Activated CD4-positive, CD25-positive, alpha-beta regulatory T cell treated with anti-CD3 and anti-CD28 coated beads, Interleukin-2, amount 50 U/mL, for 24 hours (primary cell): ENCODE data around the gene TCF3.

Experiments used
- ATAC-seq, 2 donors: fragments of 150-1000 bp; cut with Tn5 transposase; one replicate each; pipeline ENCODE4 v1.10.0; 2021; ENCODE audit warnings: mild to moderate bottlenecking in 1 of 2, moderate library complexity in 1 of 2

The TCF3 gene

GRCh38 chr19:1609103-1609396 lies 43.4 kb downstream of the TCF3 start:
- no peak for ATAC-seq

- no peak for ATAC-seq
Measured at GRCh38 chr19:1608359-1609102, 43.9 kb downstream of the TCF3 start.

DNA sequence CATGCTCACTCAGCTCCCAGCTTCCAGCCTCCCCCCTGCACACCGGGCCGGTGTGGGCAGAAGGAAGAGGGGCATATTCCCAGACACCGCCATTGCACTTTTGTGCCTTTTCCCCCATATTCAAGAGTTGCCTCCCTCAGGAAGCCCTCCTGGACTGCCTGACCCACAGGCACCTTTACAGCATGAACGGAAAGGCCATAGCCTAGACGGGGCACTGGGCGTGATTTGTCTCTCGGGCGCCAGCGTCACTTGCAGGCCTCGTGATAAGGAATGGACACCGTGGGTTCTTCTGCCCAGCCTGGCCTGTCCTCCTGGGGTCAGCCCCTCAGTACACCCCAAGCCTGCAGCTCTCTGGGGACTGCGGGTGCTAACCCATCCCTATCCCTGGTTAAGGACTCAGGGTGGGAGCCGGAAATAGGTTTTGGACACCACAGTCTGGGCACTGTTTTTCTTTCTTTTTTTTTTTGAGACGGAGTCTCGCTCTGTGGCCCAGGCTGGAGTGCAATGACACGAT lies 46.2 kb downstream of the TCF3 start:
- no peak for ATAC-seq

GRCh38 chr19:1605236-1606137 lies 46.9 kb downstream of the TCF3 start, which contains the start of gene UQCR11:
Gene UQCR11, minus strand, starts transcription at chr19:1605462. Its CDS starts 53 bp downstream, at chr19:1605409.
- peak; percentile 88 to 90 for ATAC-seq

DNA sequence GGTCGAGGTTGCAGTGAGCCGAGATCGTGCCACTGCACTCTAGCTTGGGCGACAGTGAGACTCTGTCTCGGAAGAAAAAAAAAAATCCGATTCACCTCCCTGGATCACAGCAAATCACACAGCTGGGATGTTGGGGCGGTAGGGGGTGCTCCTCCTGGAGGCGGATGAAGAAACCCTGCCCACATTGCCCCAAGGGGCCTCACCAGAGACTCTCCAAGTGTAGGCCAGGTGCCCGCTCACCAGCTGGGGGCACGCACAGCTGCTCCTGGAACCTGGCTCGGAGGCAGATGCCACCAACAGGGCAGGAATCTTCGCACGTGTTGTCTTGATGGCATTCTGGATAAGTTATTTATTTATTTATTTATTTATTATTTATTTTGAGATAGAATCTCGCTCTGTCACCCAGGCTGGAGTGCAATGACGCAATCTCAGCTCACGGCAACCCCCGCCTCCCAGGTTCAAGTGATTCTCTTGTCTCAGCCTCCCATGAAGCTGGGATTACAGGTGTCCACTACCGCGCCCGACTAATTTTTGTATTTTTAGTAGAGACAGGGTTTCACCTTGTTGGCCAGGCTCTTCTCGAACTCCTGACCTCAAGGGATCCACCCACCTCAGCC lies 50.2 kb downstream of the TCF3 start:
- ATAC-seq = no peak

- no peak for ATAC-seq
Measured at GRCh38 chr19:1601613-1602064, 50.8 kb downstream of the TCF3 start.

DNA sequence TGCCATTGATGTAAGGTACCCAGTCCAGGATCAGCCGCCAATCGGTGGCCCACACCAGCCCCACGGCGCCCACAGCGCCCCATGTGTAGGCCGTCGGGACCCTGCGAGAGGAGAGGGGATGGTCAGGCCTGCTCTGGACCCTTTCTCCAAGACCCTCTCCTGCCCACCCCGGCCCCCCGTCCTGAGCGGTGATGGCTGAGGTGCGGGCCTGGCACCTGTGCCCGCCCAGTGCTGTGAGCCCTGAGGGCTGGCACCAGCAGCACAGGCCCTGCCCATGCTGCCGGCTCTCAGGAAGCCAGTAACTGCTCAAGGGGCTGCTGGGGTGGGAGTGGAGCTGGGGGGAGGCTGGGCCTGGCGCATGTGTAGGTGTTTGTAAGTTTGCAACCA lies 53.0 kb downstream of the TCF3 start:
- ATAC-seq = no peak

DNA sequence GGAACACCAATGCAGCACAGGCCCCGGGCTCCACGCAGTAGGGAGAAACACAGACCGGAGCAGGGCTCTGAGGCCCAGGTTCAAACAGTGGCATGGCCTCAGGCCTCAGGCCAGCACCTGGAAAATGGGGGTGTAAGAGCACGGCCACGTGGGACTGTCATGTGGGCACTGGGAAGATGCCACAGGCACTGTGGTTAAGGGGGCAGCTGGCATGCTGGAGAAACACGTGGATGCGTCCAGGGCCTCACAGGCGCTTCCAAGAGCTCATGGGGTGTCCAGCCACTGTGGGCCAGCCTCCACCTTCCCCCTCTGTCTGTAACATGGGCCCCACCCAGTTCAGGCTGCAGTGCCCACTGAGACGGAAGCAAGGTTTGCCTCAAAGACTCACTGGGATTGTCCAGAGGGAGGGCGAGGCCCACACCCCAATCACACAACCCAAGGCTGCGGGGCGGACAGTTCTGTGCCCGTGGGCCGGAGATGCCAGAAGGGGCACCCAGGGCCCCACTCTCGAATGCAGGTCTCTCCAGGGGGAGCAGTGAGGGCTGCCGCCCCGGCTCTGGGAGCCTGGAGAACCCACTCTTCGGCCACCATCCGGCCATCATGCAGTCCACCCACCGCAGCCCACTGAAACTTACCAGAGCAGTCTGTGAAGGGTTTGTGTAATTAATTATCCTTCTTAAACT lies 53.5 kb downstream of the TCF3 start:
- no peak for ATAC-seq

DNA sequence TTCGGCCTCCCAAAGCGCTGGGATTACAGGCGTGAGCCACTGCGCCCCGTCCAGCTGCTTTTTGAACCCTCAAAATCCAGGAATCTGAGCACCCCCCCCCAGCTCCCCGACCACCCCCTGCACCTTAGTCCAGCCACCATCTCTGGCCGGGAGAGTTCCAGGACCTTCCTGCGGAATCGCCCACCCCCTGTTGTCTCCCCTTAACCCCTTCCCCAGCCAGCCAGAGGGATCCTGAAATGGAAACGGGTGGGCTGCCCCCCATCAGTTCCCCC lies 59.0 kb downstream of the TCF3 start:
- no peak for ATAC-seq

DNA sequence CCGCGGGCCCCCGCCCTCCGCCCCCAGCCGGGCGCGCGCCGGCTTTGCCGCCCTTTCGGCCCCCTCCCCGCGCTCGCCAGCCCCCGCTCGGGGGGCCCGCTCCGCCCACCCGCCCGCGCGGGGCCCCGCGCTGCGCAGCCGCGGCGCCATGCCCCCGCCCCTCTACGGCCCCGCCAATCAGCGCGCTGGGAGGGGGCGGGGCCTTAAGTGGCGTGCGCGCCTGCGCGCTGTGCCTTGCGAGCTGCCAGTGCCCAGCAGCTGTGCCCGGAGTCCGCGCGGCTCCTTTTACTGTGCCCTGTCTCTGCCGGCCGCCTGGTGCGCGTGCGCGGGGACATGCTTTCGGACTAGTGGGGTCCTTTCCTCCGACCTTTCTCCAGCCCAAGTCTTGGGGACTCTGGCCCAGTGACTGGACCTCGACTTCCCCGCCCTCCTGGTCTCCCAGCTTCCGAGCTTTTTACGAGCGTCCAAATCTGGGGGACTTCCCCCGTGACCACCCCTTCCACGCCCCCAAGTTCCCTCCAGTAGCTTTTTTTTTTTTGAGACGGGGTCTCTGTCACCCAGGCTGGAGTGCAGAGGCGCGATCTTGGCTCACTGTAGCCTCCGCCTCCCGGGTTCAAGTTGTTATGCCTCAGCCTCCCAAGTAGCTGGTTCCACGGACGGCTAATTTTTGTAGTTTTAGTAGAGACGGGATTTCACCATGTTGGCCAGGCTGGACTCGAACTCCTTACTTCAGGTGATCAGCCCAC lies 59.5 kb downstream of the TCF3 start, which contains the start of gene MBD3:
MBD3 (minus strand) TSS at position 111 of the 746 bp plus-strand sequence. CDS start 234 bp downstream, outside the sequence.
- peak; percentile 72 for ATAC-seq

GRCh38 chr19:1592024-1592754 lies 60.2 kb downstream of the TCF3 start:
- peak; percentile 85 to 87 for ATAC-seq

- peak in 1 of 2 donors; percentile 5 for ATAC-seq
Measured at GRCh38 chr19:1591421-1592023, 60.9 kb downstream of the TCF3 start.

DNA sequence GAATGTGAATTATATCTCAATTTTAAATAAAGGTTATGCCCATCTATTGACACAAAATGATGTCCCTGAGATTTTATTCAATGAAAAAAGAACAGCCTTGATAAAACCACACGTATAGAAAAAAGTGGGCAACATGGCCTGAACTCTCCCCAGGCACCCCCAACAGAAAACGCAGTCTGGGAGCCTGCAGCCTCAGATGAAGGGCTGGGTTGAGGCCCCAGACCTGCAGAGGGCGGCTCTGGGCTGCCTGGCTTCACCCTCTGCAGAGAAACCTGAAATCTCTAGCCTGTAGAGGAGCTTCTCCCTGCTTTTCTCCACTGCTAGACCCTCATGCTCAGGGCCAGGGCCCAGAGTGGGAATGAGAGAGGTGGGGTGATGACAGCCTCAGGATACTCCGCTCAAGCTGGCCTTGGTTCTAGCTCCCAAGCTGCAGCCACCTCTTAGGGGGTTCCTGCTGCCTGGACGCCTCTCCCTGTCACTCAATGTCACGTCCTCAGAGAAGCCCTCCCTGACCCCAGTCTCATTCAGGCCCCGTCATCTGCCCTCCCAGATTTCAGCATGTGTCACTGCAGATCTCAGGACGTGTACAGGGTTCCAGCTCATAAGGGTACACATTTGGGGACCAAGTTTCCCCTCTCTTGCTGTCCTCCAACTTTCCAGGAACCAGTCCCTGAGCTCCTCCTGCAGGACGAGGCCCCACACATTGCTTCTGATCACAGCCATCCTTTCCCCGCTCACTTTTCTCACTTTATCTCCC lies 61.6 kb downstream of the TCF3 start:
- ATAC-seq = peak in 1 of 2 donors; percentile 17

- no peak for ATAC-seq
Measured at GRCh38 chr19:1587872-1588271, 64.5 kb downstream of the TCF3 start.

GRCh38 chr19:1585243-1585580 lies 67.2 kb downstream of the TCF3 start:
- ATAC-seq = no peak

DNA sequence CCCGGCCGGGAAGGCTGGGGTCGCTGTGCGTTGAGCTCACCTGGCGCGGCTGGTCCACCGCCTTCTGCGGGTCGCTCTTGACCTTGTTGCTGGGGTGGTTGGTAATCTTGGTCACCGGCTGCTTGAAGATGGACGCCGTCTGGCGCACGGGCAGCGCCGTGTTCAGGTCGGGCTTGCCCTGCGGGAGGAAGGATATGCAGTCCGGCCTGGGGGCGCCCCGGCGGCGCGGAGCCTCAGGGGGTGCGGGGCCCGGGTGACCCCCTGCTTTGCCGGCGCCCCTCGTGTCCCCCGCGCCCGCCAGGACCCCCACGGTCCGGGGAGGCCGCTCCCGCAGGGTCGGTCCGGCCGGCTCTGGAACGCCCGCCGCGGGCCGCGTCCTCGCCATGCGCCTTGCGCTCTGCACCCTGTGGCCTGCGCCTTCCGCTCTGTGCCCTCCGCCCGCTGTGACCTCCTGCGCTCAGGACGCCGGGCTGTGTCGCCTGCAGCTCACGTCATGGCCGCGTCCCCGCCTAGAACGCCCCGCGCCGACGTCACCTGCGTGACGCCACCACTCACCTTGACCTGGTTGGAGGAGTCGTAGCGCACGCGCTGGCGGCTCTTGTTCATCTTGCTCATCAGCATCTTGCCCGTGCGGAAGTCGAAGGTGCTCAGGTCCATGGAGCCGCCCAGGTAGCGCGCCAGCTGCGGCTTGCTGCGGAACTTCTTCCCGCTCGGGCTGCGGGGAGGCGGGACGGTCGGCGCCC lies 67.7 kb downstream of the TCF3 start:
- ATAC-seq = no peak

DNA sequence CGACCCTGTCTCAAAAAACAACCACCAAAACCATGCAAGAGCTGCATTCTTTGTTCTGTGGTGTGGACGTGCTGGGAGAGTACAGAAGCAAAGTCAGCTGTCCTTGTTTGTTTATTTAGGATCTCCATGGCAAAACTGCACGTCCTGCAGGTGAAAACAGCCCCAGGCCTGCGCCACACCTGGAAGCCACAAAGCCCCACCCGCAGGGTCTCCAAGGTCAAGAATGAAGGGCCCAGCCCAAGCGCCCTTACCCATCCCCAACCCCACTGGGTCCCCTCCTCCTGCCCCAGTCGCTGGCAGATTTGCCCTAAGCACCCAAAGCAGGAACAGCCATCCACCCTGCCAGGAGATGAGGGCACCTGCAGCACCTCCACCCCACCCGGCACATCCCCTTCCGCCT lies 70.2 kb downstream of the TCF3 start:
- ATAC-seq = no peak

DNA sequence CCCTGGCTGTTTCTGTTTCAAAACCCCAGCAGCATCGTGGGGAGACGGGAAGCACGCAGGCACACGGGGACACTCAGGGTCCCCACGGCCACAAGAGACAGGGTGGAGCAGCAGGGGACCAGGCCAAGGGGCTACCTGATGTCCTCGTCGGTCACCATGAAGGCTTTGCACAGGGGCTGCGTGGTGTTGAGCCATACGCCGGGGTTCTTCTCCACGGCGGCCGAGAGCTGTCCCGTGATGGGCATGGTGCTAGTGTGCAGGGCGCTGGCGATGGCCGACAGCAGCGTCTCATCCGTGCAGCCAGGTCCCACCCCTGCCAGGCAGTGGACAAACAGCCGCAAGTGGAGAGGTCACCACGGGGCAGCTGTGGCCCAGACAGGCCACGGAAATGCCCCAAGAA lies 71.5 kb downstream of the TCF3 start:
- no peak for ATAC-seq

- no peak for ATAC-seq
Measured at GRCh38 chr19:1580382-1580781, 72.0 kb downstream of the TCF3 start.

GRCh38 chr19:1579222-1579621 lies 73.2 kb downstream of the TCF3 start:
- no peak for ATAC-seq
